ENCODE measurements around the gene SLAMF9. TPM values are rescaled to one million over a fixed set of nuclear protein-coding genes. Genes with fewer than 3 reads are reported as not detected.

SLAMF9 gene
- total RNA-seq, 1 donor: not detected

- TF ChIP-seq CTCF (IDR thresholded peaks at IDR 0.05; ENCODE audit: insufficient read depth, low read length): no peak
- peak overlapping the region; percentile 96 for H3K4me3 ChIP-seq (ENCODE audit: low read depth, low read length)
- no peak for DNase-seq (ENCODE audit: low read depth)
These were observed 28.3 kb downstream of the SLAMF9 start for GRCh38 chr1:159925719-159926078.

GRCh38 chr1:159924791-159925718, 29.0 kb downstream of the SLAMF9 start, which contains the start of gene TAGLN2:
Gene TAGLN2 (minus strand): TSS chr1:159925507. CDS start chr1:159920509, 4,998 bp downstream.
- no peak for TF ChIP-seq CTCF (IDR thresholded peaks at IDR 0.05; ENCODE audit: insufficient read depth, low read length)
- DNase-seq (ENCODE audit: low read depth): peak; percentile 90
- peak within 1 kb of the TSS; percentile 96 for H3K4me3 ChIP-seq (ENCODE audit: low read depth, low read length)

GRCh38 chr1:159924025-159924790, 29.8 kb downstream of the SLAMF9 start:
- peak; percentile 19 for TF ChIP-seq CTCF (IDR thresholded peaks at IDR 0.05; ENCODE audit: insufficient read depth, low read length)
- peak overlapping the region; percentile 96 for H3K4me3 ChIP-seq (ENCODE audit: low read depth, low read length)
- peak; percentile 88 for DNase-seq (ENCODE audit: low read depth)

- TF ChIP-seq CTCF (IDR thresholded peaks at IDR 0.05; ENCODE audit: insufficient read depth, low read length): no peak
- peak overlapping the region; percentile 96 for H3K4me3 ChIP-seq (ENCODE audit: low read depth, low read length)
- peak; percentile 90 for DNase-seq (ENCODE audit: low read depth)
These were observed 30.6 kb downstream of the SLAMF9 start for GRCh38 chr1:159923203-159924024.

GRCh38 chr1:159922511-159923202, 31.4 kb downstream of the SLAMF9 start:
- H3K4me3 ChIP-seq (ENCODE audit: low read depth, low read length): peak overlapping the region; percentile 96
- peak; percentile 64 for DNase-seq (ENCODE audit: low read depth)
- TF ChIP-seq CTCF (IDR thresholded peaks at IDR 0.05; ENCODE audit: insufficient read depth, low read length): no peak
